HG03025 (cell line): ENCODE results near the gene TP63.

ENCODE experiments used
- ATAC-seq: cut with Tn5 transposase; IDR thresholded peaks from one replicate; pipeline ENCODE4 v1.9.1; 2021; ENCODE audit warnings: mild to moderate bottlenecking, moderate library complexity; ENCODE audit not compliant: unreplicated experiment, low FRiP score

Gene TP63

DNA sequence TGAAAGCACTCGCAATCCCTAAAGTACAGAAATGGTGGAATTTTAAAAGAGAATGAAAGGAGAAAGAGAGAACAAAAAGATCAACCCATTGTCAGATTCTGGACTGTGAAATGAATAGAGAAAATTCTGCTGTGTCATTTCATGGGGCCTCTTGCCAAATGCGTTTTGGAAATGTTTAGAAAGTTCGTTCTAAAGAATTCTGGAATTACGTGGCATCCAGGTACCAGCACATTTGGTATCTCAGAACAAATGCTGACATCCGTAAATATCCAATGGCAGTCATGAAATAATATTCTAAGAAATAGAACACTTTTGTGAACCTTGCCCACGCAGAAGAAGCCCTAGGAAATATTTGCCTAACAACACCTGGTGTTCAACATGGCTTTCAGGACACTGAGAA lies 270.3 kb downstream of the TP63 start:
- ATAC-seq: no peak

DNA sequence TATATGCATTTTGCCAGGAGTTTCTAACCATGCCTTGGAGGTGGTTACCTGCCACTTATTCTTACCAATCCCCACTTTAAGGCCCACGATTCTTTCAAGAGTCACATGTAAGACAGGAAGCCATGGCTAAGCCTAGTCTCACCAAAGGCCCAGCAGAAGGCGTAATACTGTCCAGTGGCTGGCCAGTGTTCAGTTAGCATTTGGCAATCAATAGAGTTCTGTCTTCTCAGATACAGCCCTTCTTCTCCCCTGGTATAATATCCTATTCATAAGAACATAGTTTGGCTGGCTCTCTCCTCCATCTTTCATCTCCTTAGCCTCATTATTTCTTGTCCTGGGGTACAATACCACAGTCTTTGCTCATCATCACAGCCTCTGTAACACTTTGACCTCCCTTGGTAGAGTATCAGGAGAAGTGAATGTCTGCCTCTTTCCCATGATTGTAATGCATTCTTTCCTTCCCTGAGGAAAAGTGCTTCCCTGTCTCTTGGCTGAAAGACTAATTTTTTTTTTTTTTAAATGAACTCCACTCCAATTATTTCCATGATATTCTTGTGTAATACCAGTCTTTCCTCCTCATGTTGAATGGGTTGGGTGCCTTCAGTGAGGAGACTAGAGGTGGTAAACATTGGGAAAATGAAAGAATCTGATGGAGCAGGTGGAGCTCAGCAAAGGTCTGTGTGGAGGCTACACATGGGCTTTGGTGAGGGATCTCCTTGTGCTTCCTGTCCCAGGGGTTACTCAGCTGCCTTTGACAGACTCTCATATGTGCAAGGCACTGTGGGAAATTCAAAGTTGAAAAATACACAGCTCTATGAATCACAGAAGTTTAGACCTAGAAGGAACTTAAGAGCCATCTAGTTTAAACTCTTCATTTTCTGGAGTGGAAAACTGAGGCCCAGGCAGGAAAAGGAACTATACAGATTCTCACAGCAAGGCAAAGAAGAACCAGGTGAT lies 271.3 kb downstream of the TP63 start:
- ATAC-seq: no peak

DNA sequence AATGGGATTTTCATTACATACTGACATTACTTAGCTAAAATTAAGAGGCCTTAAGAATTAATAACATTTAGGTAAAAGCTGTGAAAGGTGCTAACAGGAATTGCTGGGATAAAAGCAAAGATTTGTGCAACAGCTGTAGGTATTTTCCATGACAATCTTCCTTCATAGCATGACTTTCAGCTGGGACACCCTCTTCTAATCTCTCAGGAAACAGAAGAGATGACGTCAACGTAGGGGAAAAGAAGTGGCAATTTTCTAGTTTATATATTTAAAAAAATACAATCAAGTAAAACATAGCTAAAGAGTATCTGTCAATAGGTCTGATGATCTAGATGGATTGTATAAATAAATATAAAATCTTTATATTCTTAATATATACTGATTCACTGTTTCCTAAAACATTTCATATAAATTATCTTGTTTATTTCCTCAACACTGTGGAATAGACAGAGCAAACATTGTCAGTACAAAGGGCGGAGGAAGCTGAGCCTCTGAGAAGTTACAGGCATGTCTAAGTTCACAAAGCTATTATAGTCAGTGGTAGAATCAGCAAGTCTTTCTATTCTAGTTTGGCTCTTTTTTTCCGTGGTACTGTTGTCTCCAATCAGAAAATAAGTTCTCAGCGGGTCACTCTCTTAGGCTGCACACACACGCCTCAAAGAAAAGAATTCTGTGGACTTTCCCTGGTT lies 272.5 kb downstream of the TP63 start:
- ATAC-seq: no peak

DNA sequence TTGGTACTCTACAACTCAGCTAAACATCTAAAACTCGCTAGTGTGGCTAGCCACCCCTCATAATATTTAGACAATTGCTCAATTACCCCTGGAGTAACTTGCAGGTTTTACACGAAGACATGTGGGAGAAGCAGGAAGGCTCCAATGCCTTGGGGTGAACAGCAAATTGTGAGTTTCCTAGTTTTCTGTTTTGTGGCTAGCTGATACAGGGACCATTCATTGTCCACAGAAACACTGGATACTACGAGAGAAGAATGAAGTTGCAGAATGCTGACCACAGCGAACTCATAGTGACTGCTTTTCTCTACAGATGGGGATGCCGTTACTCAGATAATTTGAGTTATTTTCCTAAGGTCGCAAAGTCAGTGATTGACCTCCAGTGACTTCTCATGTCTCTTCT lies 276.6 kb downstream of the TP63 start:
- ATAC-seq: no peak

DNA sequence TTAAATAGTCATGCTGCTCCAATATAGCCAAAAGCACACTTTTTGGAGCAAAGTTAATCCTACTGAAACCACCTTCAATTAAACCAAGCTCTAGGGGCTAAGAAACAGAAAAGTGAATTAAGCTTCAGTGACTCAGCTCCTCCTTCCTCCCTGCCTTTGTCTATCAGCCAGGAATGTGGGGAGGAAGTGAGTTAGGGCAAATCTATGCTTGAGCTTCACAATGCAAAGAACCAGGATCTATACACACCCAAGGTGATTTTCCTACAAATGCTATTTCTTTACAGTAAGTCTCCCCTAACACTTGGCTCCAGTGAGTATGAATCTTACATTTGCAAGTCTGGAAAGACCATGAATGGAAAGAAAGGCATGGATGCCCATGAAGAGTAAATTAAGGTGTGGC lies 277.5 kb downstream of the TP63 start:
- no peak for ATAC-seq

DNA sequence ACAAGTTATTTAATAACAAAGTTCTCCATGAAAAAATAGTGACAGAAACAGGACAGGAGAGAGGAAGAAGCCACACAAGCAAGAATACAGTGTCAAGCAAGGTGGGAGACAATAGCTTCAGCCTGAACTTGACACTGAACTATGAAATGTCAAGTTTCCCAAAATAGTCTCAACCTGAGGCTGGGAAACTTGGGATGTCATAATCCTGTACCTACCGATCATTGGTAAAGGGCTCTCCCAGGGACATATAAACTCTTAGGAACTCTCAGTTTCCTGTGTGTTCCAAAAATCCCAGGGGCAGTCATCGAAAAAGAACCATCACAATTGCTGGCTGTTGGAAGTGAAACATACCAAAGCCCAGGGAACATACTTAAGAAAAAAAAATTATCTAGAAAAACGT lies 277.9 kb downstream of the TP63 start:
- ATAC-seq: no peak

DNA sequence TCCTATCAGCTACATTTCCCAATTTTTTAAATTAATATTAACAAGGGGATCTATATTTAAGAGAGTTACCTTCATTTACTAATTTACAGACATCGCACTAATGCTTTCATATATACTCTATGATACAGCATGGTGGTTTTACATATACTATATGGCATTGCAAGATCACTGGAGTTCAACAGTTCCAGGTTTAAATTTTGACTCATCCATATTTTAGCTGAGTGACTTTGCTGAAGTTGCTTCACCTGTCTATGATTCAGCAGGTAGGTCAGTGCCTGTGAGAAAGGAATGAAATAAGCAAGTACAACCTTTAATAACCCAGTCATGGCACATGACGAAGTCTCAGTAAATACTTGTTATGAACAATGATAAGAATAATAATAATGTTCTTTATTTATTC lies 278.4 kb downstream of the TP63 start:
- no peak for ATAC-seq

DNA sequence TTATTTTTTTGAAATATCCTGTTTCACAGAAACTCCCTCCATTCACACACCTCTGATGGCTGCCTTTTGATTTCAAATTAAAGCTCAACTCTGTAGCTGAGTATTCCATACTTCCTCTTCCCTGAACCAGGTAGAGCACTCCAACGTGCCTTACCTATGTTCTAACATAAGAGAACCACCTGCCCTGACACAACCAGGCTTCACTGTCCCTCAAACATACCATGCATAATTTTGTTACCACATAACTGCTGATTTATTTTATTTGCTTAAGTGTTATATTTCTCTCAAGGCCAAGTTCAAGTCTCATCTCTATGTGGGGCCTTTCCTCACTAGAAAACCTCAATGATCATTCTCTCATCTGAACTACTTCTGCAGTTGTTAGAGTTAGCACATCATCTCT lies 279.8 kb downstream of the TP63 start:
- no peak for ATAC-seq

DNA sequence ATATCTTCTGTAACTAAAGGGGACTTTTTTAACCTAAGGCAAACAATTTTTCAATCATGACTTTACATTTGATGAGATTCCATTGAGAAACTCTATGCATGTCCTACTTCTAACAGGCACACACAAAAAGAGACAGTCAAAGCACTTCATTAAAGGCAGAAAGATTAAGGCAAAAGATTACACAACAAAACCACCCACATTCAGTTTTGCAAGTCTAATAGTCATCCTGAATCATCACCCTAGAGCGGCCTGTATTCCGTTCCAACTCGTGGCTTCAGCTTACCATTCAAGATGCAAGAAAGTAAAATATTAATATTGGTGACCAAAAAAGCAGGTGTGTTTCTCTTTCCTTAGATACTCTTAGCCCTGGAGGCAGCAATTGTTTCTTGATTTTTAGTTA lies 283.6 kb downstream of the TP63 start:
- ATAC-seq: no peak

DNA sequence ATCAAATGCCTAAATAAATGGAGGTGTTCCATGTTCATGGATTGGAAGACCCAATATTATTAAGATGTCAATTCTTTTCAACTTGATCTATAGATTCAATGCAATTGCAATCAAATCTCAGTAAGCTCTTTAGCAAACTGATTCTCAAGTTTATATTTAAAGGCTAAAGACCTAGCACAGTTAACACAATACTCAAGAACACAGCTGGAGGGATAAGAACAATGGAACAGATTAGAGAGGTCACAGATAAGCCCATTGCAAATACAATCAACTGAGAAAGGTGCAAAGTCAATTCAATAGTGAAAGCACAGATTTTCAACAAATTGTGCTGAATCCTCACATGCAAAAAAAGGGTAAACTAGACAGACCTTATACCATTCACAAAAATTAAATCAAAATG lies 290.6 kb downstream of the TP63 start:
- ATAC-seq: no peak

DNA sequence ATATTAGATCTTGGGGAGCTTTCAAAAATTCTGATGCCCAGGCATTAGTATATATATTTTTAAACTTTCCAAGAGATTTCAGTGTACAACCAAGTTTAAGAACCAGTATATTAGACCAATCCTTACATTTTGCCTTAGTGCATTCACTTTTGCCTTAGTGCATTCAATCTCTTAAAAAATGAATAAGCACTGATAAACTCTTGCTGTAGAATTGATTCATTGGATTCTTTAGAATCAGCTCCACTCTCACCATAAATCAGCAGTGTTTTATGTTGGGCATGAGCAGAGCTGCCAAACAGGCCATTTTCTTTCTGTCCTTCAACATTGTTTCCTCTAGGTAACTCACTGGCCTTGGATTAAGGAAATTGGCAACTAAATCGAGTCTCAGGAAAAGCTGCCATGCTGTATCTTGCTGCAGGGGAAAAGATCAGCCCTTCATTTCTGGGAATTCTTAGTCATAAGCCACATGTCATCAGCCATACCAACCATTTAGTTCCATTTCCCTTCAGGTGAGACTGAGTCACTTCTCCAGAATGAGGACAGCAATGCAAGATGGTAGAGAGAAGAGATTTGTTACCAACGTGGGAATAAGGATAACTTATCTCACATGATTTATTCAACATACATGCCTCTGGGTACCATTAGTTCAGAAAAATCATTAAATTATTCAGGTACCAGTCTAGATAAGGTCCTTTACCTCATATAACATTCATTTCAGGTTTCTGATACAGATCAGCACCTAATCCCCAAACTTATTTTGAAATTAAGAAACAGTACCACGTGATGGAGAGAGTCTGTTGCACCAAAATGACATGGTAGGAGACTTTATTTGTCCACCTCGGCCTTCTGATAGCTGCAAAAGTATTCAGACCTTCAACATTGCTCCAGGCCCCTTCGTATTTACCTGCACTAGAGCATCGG lies 297.0 kb downstream of the TP63 start:
- ATAC-seq: no peak

DNA sequence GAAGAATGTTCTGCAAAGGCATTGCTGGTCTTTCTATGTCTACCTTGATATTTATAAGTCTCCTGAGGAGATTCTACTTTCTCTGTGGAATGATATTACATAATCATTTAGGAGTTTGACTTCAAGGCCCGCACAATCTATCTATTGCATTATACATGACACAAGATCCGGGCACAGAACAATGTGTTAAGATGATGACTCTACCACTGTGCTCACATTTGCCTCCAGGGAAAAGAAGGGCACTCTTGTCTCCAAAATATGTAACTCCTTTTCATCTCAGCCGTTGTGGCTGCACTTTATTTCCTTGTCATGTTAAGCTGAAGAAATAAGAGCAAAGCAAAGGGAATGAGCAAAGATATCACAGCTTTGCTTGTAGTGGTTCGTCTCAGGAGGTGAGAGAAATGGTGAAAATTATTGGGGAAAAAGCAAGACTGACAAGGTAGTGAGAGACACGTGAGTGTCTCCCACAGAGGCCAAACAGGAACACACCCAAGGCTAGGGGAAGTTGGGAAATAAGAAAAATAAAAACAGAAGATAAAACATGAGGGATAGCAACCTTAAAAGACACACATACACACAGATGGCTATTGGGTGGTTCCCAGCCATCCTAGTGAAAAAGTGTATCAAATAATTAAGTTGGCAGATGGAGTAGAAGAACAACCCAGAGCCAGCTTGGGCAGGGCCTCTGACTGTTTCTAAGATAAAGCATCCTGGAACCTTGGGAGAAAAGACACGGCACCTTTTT lies 305.2 kb downstream of the TP63 start:
- no peak for ATAC-seq

DNA sequence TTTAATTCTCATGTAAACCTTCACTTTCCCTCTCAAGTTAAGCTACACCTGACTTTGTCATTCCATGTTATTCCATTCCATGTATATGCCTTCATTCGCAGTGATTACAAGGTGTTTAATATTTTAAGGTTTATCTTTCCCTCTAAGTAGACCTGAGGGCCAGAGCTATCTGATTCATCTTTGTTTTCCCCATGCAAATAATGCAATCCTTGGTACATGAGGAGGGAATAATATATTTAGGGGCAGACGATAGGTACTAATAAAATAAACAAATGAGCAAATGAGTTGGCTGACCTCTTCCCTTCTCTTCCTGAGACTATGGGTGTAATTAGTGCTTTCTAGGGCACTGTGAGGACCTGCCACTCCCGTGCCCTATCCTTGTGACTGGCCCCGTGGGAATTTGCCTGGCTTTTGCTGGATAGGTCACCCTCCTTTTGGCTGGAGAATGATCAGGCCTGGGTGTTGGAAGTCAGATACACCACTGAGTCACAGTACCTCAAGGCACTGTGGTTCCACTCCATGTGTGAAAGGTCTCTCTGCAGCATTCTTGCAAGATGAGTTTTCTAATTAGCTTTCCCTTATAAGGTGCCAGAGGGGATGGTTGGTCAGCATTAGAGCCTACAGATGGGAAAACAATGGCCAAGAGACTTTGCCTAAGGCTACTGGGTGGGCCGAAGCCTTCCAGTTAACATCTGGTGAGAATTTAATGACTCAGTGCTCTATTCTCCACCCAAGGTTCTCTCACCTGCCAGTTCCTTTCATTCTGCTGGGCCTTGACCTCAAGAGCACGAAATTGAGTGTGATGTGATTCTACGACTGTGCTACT lies 306.3 kb downstream of the TP63 start:
- ATAC-seq: no peak

DNA sequence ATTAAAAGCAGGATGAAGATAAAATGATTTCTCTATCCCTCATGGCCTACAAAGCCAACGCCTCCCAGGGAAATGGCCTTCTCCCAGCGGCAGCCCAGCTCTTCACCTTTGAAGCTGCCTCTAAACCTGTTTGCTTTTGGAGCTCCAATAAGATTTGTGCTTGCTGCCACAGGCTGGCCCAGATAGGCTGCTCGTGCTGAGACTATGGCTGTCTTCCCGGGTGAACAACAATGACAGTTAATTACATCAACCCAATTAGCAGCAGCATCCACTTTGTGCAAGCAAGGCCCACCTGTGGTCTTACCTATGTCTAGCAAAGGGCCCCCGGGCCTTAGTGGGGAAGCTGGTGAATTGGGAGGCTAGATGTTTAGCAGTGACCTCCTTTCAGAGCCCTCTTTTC lies 309.9 kb downstream of the TP63 start:
- ATAC-seq: no peak

DNA sequence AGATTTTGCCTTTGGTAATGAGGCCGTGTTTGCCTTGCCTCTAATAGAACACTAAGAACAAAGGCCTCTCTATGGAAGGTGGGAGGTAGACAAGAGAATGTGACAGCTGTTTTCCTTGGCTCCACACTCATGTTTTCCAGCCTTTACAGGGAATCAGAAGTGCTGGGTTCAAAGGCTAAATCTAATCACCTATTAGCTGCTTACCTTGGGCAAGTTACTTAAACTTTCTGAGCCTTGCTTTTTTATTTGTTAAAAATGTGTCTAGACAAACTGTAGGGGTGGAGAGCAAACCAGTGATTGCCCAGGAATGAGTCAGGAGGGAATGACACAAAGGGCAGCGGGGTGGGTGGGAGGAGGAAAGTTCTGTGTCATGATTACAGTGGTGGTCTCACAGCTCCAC lies 310.5 kb downstream of the TP63 start:
- no peak for ATAC-seq

DNA sequence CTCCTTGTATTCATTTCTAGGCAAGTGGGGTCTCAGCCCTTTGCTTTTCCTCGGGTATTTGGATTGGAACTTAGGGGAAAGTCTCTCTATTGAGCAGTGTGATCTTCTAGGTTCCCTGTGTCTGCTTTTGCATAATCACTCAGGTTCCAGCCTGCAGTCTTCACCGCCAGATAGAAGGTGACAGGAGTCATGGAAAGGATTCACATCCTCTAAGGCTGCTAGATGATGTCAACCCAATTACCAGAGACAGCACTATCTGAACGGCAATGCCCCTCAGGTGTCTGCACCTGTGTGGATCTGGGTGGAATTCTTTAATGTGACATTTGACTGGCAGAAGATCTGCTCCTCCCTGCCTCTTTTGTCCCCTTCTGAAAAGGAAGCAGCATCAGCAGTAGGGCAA lies 311.8 kb downstream of the TP63 start:
- ATAC-seq: no peak

DNA sequence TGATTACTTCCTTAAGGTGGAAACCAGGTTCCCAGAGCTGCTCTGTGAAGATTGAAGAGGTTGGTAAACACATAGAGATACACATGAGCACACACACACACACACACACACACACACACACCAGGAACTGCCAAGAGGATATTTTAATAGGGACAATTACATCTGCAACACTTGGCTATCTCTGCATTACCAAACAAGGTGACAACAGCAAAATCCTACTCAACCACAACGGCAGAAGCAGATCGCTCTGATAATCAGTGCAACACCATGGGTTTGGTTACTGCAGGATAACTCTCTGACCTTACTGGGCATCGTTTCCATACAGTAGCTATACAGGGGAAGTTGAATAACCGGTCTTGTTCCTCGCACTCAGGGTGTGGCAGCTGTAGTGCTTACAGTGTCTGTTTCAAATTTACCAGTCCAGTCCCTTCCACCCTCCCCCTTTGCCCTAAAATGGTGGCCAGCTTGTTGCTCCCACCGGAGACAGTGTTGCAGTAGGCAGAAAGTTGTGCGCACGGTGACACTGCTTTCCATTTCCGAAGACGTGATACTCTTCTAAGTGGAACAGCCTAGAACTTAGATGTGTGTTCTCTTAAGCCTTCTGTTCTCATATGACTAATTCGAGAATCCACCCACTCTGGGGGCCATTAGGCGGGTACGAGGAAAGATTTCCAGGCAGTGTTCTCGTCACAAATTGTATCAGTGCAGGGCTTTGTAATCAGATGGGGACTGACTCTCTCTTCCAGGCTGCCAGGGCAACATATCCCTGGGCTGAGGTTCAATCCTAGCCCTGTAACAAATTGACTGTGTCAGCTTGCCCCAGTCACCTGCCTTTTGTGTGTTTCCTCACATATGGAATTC lies 313.3 kb downstream of the TP63 start:
- no peak for ATAC-seq

DNA sequence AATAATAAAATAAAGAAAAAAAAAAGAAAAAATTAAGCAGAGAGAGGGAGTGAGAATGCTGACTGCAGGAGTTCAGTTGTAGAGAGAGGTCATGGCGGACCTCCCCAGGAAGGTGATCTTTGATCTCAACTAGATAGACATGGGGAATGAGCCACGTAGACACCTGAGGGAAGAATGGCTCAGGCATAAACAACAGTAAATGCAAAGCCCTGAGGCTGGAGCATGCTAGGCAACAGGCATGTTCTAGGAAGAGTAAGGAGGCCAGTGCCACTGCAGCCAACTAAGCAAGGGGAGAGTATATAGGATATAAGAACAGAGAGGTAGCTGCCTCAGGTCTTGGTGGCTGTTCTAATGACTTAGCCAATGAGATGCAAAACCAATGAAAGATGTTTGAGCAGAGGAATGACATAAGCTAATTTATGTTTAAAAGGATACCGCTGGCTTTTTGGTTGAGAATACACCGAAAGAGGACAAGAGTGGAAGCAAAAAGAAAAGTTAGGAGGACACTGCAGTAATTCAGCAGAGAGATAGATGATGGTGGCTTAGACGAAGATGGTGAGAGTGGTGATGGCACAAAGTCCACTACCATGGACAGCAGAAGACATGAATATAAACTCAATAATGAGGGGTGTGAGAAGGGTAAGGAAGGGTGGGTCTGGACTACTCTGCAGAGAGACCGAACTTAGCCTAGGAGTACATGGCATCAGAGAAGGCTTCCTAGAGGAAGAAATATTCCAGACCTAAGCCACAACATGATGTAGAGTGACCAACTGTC lies 314.9 kb downstream of the TP63 start:
- no peak for ATAC-seq
